ENCODE data around the gene GGA2.
"Not testable (repeated sequence)": the region's sequence is repeated elsewhere in the genome, so short reads cannot be mapped to it uniquely, and the experiment has no call there.

Gene GGA2

GRCh38 chr16:23510164-23510914, at the start of gene GGA2:
Gene GGA2, minus strand, starts transcription at chr16:23510494. Its CDS starts 83 bp downstream, at chr16:23510411.
- peak; percentile 66 for DNase-seq

GRCh38 chr16:23557779-23558702, 47.7 kb upstream of the GGA2 start:
- no peak for DNase-seq

- peak; percentile 97 for DNase-seq
These were observed 46.8 kb upstream of the GGA2 start, which contains the start of the genes EARS2 and UBFD1 for GRCh38 chr16:23556881-23557778. Gene EARS2, minus strand, starts transcription at chr16:23557350. Its CDS starts 7 bp downstream, at chr16:23557343. Gene UBFD1, plus strand, starts transcription at chr16:23557727. Its CDS starts 16 bp downstream, at chr16:23557743.

GRCh38 chr16:23554536-23554935, 44.2 kb upstream of the GGA2 start:
- DNase-seq: no peak

GRCh38 chr16:23552161-23552560, 41.9 kb upstream of the GGA2 start:
- DNase-seq: no peak

- DNase-seq: no peak
These were observed 39.6 kb upstream of the GGA2 start for GRCh38 chr16:23549938-23550337.

GRCh38 chr16:23544436-23544835, 34.1 kb upstream of the GGA2 start:
- no peak for DNase-seq

- not testable (repeated sequence) for DNase-seq
These were observed 30.5 kb upstream of the GGA2 start for GRCh38 chr16:23540817-23541178.

- no peak for DNase-seq
These were observed 29.9 kb upstream of the GGA2 start for GRCh38 chr16:23539984-23540816.

GRCh38 chr16:23538919-23539278, 28.6 kb upstream of the GGA2 start:
- no peak for DNase-seq

- DNase-seq: no peak
These were observed 27.1 kb upstream of the GGA2 start for GRCh38 chr16:23537390-23537789.

- no peak for DNase-seq
These were observed 25.6 kb upstream of the GGA2 start for GRCh38 chr16:23535901-23536300.

GRCh38 chr16:23534868-23535860, 24.9 kb upstream of the GGA2 start:
- DNase-seq: no peak

GRCh38 chr16:23532448-23532847, 22.2 kb upstream of the GGA2 start:
- no peak for DNase-seq

GRCh38 chr16:23530062-23530461, 19.8 kb upstream of the GGA2 start:
- DNase-seq: no peak

- DNase-seq: no peak
These were observed 18.5 kb upstream of the GGA2 start for GRCh38 chr16:23528644-23529310.

- no peak for DNase-seq
These were observed 17.8 kb upstream of the GGA2 start for GRCh38 chr16:23527961-23528643.

GRCh38 chr16:23524886-23525285, 14.6 kb upstream of the GGA2 start:
- no peak for DNase-seq

- no peak for DNase-seq
These were observed 13.6 kb upstream of the GGA2 start for GRCh38 chr16:23523876-23524385.
